Naive thymus-derived CD8-positive, alpha-beta T cell (primary cell): ENCODE measurements around the gene CIRBP. TPM values are rescaled to one million over a fixed set of nuclear protein-coding genes. Genes with fewer than 3 reads are reported as not detected.
"Not testable (repeated sequence)": the region's sequence is repeated elsewhere in the genome, so short reads cannot be mapped to it uniquely, and the experiment has no call there.

ENCODE experiments used
- ATAC-seq, 2 donors: fragments of 150-1000 bp; cut with Tn5 transposase in 1 of 2; sonication (Bioruptor Pico), chemical (Tn5 transposase) in 1 of 2; 1 replicate in 1 of 2; 2 replicates in 1 of 2; pipeline ENCODE4 v1.10.0; 2021; ENCODE audit warnings: mild to moderate bottlenecking in 2 of 2, moderate library complexity in 2 of 2
- POLR2A ChIA-PET: fragments of 350-600 bp; sonication (Branson Sonifier 250); formaldehyde crosslinking; loops from one replicate; lab custom pipeline; 2021; ENCODE audit warnings: antibody characterized with exemption; lab: Charles Lee
- DNase-seq, 10 donors: peaks; one replicate each; pipeline versions ENCODE4 v3.0.0 to v3.0.0-alpha.2; 2020 to 2022
- H3K27ac Mint-ChIP-seq, 10 donors: one replicate each; pipeline ENCODE4 v1.8.0; 2020 to 2022; ENCODE audit warnings: mild to moderate bottlenecking in 10 of 10, mixed read lengths in 10 of 10, moderate library complexity in 4 of 10, inconsistent platforms in 1 of 10
- H3K27me3 Mint-ChIP-seq, 5 donors: one replicate each; pipeline ENCODE4 v1.8.0; 2021 to 2022; ENCODE audit warnings: mixed read lengths in 5 of 5
- H3K36me3 Mint-ChIP-seq, 3 donors: one replicate each; pipeline ENCODE4 v1.8.0; 2020 to 2022; ENCODE audit warnings: mixed read lengths in 3 of 3, mild to moderate bottlenecking in 2 of 3, inconsistent platforms in 1 of 3
- H3K4me1 Mint-ChIP-seq, 4 donors: one replicate each; pipeline ENCODE4 v1.8.0; 2021 to 2022; ENCODE audit warnings: mixed read lengths in 4 of 4
- H3K4me3 Mint-ChIP-seq, 10 donors: one replicate each; pipeline ENCODE4 v1.8.0; 2020 to 2022; ENCODE audit warnings: mild to moderate bottlenecking in 10 of 10, mixed read lengths in 10 of 10, moderate library complexity in 6 of 10, inconsistent platforms in 1 of 10
- H3K9me3 Mint-ChIP-seq, 9 donors: one replicate each; pipeline ENCODE4 v1.8.0; 2020 to 2022; ENCODE audit warnings: mixed read lengths in 9 of 9, mild to moderate bottlenecking in 3 of 9, inconsistent platforms in 1 of 9, moderate library complexity in 1 of 9
- polyA plus RNA-seq, 3 donors: library from polyadenylated mRNA; unstranded; fragments of 300-500 nt; fragmentation: Illumina TruSeq; gene quantifications; one replicate each; pipeline ENCODE4 v1.2.3, GENCODE V29; 2021
- total RNA-seq, 8 experiments: library from RNA in 2 of 8; stranded (reverse) in 2 of 8; gene quantifications; one replicate each; pipeline ENCODE4 v1.2.3 and lab custom pipeline; 2021 to 2026

The CIRBP gene
- total and polyA plus RNA-seq, 5 experiments from 2014 or later: 204 to 579 (median 273) TPM

GRCh38 chr19:1311543-1312091 is 42.5 kb downstream of the CIRBP start:
- H3K4me3 Mint-ChIP-seq: no peak overlapping the region
- H3K27ac Mint-ChIP-seq: peak overlapping the region in 1 of 10 donors; percentile 77
- no peaks in the 10 kb centered on the region for H3K36me3 Mint-ChIP-seq
- ATAC-seq (no peak), DNase-seq (no peak)
- H3K4me1 Mint-ChIP-seq: peaks cover 0 to 2% (median 0%) of the 10 kb centered on the region in 4 donors
- peaks cover 0 to 15% (median 0%) of the 10 kb centered on the region in 5 donors for H3K27me3 Mint-ChIP-seq
- POLR2A ChIA-PET: no interaction called here
- H3K9me3 Mint-ChIP-seq: no peaks in the 10 kb centered on the region

GRCh38 chr19:1312767-1313694 is 43.9 kb downstream of the CIRBP start:
- Mint-ChIP-seq H3K27ac (no peak overlapping the region), H3K27me3 (peaks cover 3 to 28% (median 9%) of the 10 kb centered on the region in 5 donors), H3K36me3 (no peaks in the 10 kb centered on the region), H3K9me3 (no peaks in the 10 kb centered on the region), H3K4me3 (no peak overlapping the region), H3K4me1 (peaks cover 0 to 2% (median 0%) of the 10 kb centered on the region in 4 donors)
- no peak for DNase-seq
- POLR2A ChIA-PET: interaction anchor here (1.1 kb wide), 1 partner anchor 44 kb away, joined by 3 read pairs; the partner anchor contains the start of gene CIRBP
- ATAC-seq: no peak

- H3K36me3 Mint-ChIP-seq: no peaks in the 10 kb centered on the region
- POLR2A ChIA-PET: interaction anchor here (1.1 kb wide), 1 partner anchor 45 kb away, joined by 3 read pairs; the partner anchor contains the start of gene CIRBP
- ATAC-seq (no peak), DNase-seq (no peak)
- peaks cover 0 to 2% (median 0%) of the 10 kb centered on the region in 4 donors for H3K4me1 Mint-ChIP-seq
- peaks cover 5 to 33% (median 12%) of the 10 kb centered on the region in 5 donors for H3K27me3 Mint-ChIP-seq
- no peak overlapping the region for H3K27ac Mint-ChIP-seq
- H3K4me3 Mint-ChIP-seq: no peak overlapping the region
- H3K9me3 Mint-ChIP-seq: no peaks in the 10 kb centered on the region
Observed at GRCh38 chr19:1313695-1314613, 44.8 kb downstream of the CIRBP start.

- H3K4me3 Mint-ChIP-seq: no peak overlapping the region
- peak in 5 of 10 donors; percentile 17 to 33 (median 29) for DNase-seq
- H3K4me1 Mint-ChIP-seq: peaks cover 0 to 2% (median 0%) of the 10 kb centered on the region in 4 donors
- no peaks in the 10 kb centered on the region for H3K36me3 Mint-ChIP-seq
- POLR2A ChIA-PET: interaction anchor here (0.6 to 1.3 kb wide), 3 partner anchors 49 to 129 kb away, joined by 3 to 5 read pairs (median 4); no protein-coding TSS in a partner anchor
- peak; percentile 59 to 70 for ATAC-seq
- peaks cover 7 to 43% (median 15%) of the 10 kb centered on the region in 5 donors for H3K27me3 Mint-ChIP-seq
- H3K9me3 Mint-ChIP-seq: no peaks in the 10 kb centered on the region
- H3K27ac Mint-ChIP-seq: no peak overlapping the region
Observed at GRCh38 chr19:1315470-1316166, 46.5 kb downstream of the CIRBP start.

GRCh38 chr19:1316466-1316865 is 47.3 kb downstream of the CIRBP start:
- POLR2A ChIA-PET: no interaction called here
- no peak overlapping the region for H3K4me3 Mint-ChIP-seq
- peaks cover 0 to 3% (median 0%) of the 10 kb centered on the region in 4 donors for H3K4me1 Mint-ChIP-seq
- no peak overlapping the region for H3K27ac Mint-ChIP-seq
- no peak for DNase-seq
- H3K9me3 Mint-ChIP-seq: no peaks in the 10 kb centered on the region
- ATAC-seq: no peak
- H3K27me3 Mint-ChIP-seq: peaks cover 10 to 47% (median 15%) of the 10 kb centered on the region in 5 donors
- no peaks in the 10 kb centered on the region for H3K36me3 Mint-ChIP-seq

GRCh38 chr19:1317274-1318003 is 48.3 kb downstream of the CIRBP start:
- Mint-ChIP-seq H3K4me3 (peak overlapping the region in 1 of 10 donors; percentile 29), H3K27ac (no peak overlapping the region), H3K36me3 (peaks cover 0 to under 1% (median 0%) of the 10 kb centered on the region in 3 donors), H3K9me3 (no peaks in the 10 kb centered on the region), H3K27me3 (peaks cover 11 to 55% (median 17%) of the 10 kb centered on the region in 5 donors), H3K4me1 (peaks cover 0 to 3% (median under 1%) of the 10 kb centered on the region in 4 donors)
- POLR2A ChIA-PET: interaction anchor here (0.6 kb wide), 1 partner anchor 86 kb away, joined by 3 read pairs; no protein-coding TSS in a partner anchor
- DNase-seq (no peak), ATAC-seq (no peak)

- DNase-seq (no peak), ATAC-seq (no peak)
- H3K9me3 Mint-ChIP-seq: no peaks in the 10 kb centered on the region
- H3K36me3 Mint-ChIP-seq: peaks cover 0 to 6% (median 0%) of the 10 kb centered on the region in 3 donors
- H3K27ac Mint-ChIP-seq: peak overlapping the region in 1 of 10 donors; percentile 56
- peaks cover 15 to 65% (median 23%) of the 10 kb centered on the region in 5 donors for H3K27me3 Mint-ChIP-seq
- POLR2A ChIA-PET: no interaction called here
- H3K4me1 Mint-ChIP-seq: peaks cover 0 to 6% (median 3%) of the 10 kb centered on the region in 4 donors
- H3K4me3 Mint-ChIP-seq: no peak overlapping the region
Observed at GRCh38 chr19:1318678-1319471, 49.7 kb downstream of the CIRBP start.

GRCh38 chr19:1320282-1320650 is 51.1 kb downstream of the CIRBP start:
- H3K9me3 Mint-ChIP-seq, DNase-seq: not testable (repeated sequence)

GRCh38 chr19:1321539-1321938 is 52.4 kb downstream of the CIRBP start:
- ATAC-seq (no peak), DNase-seq (no peak)
- Mint-ChIP-seq H3K36me3 (peaks cover 0 to 6% (median 0%) of the 10 kb centered on the region in 3 donors), H3K27me3 (peaks cover 20 to 69% (median 33%) of the 10 kb centered on the region in 5 donors), H3K4me3 (no peak overlapping the region), H3K27ac (no peak overlapping the region), H3K4me1 (peaks cover 5 to 13% (median 9%) of the 10 kb centered on the region in 4 donors), H3K9me3 (no peaks in the 10 kb centered on the region)
- POLR2A ChIA-PET: no interaction called here

More at GRCh38 chr19:1320282-1320650, 51.1 kb downstream of the CIRBP start:
- H3K4me3 Mint-ChIP-seq, ATAC-seq, POLR2A ChIA-PET, H3K36me3 Mint-ChIP-seq, H3K27ac Mint-ChIP-seq: not testable (repeated sequence)
- peaks cover 17 to 68% (median 30%) of the 10 kb centered on the region in 5 donors for H3K27me3 Mint-ChIP-seq
- peaks cover 5 to 12% (median 7%) of the 10 kb centered on the region in 4 donors for H3K4me1 Mint-ChIP-seq

GRCh38 chr19:1322198-1322981 is 53.3 kb downstream of the CIRBP start:
- H3K9me3 Mint-ChIP-seq: no peaks in the 10 kb centered on the region
- peaks cover 20 to 61% (median 30%) of the 10 kb centered on the region in 5 donors for H3K27me3 Mint-ChIP-seq
- ATAC-seq (no peak), DNase-seq (no peak)
- POLR2A ChIA-PET: no interaction called here
- H3K36me3 Mint-ChIP-seq: peaks cover 0 to 6% (median 0%) of the 10 kb centered on the region in 3 donors
- H3K4me3 Mint-ChIP-seq: peak overlapping the region in 1 of 10 donors; percentile 7
- peaks cover 5 to 13% (median 9%) of the 10 kb centered on the region in 4 donors for H3K4me1 Mint-ChIP-seq
- H3K27ac Mint-ChIP-seq: peak overlapping the region in 1 of 10 donors; percentile 75
